Measurements from ENCODE around the gene MGAT4A.
A peak's percentile ranks its signal among the peaks of the same experiment; 100 is the strongest.

MGAT4A gene

DNA sequence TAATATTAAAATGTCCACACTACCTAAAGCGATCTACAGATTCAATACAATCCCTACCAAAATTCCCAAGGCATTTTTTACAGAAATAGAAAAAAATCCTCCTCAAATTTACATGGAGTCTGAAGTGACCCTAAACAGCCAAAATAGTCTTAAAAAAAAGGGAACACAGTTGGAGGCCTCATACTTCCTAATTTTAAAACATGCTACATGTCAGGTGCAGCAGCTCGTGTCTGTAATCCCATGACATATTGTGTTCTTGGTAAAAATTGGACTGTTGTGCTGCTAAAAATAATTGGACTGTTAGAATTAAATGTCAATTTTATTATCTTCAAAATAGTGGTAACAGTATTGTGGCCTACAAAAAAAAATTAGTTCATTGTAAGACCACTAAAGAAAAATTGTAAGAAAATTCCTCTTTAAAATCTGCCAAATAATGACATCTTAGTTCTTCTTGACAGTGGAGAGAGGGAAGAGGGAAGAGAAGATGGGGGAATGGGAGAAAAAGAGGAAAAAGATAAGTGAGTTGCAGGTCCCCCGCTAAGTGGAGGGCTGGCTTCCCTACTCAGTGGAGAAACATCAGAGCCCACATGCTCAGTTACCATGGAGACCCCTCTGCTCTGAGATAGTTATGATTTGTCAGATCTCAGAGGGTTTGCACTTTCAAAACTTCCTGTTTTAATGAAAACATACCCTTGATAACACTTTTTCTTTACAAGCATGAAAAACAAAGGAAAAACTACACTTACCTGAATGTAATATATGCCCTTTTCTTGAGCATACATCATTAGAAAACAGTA lies 76.0 kb downstream of the MGAT4A start:
- TF ChIP-seq, protein P1, sequence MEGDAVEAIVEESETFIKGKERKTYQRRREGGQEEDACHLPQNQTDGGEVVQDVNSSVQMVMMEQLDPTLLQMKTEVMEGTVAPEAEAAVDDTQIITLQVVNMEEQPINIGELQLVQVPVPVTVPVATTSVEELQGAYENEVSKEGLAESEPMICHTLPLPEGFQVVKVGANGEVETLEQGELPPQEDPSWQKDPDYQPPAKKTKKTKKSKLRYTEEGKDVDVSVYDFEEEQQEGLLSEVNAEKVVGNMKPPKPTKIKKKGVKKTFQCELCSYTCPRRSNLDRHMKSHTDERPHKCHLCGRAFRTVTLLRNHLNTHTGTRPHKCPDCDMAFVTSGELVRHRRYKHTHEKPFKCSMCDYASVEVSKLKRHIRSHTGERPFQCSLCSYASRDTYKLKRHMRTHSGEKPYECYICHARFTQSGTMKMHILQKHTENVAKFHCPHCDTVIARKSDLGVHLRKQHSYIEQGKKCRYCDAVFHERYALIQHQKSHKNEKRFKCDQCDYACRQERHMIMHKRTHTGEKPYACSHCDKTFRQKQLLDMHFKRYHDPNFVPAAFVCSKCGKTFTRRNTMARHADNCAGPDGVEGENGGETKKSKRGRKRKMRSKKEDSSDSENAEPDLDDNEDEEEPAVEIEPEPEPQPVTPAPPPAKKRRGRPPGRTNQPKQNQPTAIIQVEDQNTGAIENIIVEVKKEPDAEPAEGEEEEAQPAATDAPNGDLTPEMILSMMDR (IDR thresholded peaks at IDR 0.05): no peak
- no peak overlapping the region for H3K4me3 Mint-ChIP-seq

DNA sequence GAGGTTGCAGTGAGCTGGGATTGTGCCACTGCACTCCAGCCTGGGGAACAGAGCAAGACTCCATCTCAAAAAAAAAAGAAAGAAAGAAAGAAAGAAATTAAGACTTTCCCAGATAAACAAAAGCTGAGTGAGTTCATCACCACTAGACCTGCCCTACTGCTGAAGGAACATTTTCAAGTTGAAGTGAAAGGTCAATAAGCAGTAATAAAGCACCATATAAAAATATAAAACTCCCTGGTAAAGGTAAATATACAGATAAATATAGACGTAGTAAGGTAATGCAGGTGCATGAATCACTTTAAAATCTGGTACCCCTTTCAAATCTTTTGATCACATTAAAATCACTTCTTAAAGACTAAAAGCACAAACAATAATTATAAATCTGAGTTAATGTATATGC lies 79.9 kb downstream of the MGAT4A start:
- no peak for DNase-seq

More for the DNA sequence above, 76.0 kb downstream of the MGAT4A start:
- Mint-ChIP-seq H3K27me3 (ENCODE audit: low read depth, poor library complexity) (no peaks in the 10 kb centered on the region), H3K9me3 (peaks cover 14% of the 10 kb centered on the region), H3K27ac (no peak overlapping the region), H3K36me3 (ENCODE audit: low read depth) (peaks cover 10% of the 10 kb centered on the region), H3K4me1 (no peaks in the 10 kb centered on the region)
- DNase-seq: no peak

DNA sequence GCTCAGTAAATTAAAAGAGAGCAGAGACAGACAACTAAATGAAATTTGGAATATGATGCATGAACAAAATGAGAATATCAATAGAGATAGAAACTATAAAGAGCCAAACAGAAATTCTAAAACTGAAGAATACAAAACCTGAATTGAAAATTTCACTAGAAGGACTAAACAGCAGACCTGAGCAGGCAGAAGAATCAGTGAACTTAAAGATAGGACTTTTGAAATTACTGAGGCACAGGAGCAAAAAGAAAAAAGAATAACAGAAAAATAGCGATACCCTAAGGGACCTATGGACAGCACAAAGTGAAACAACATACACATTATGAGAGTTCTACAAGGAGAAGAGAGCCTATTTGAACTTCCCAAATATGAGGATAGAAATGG lies 80.9 kb downstream of the MGAT4A start:
- Mint-ChIP-seq H3K4me3 (no peak overlapping the region), H3K9me3 (peaks cover 10% of the 10 kb centered on the region), H3K27me3 (ENCODE audit: low read depth, poor library complexity) (no peaks in the 10 kb centered on the region), H3K27ac (no peak overlapping the region), H3K36me3 (ENCODE audit: low read depth) (peaks cover 11% of the 10 kb centered on the region), H3K4me1 (peaks cover 10% of the 10 kb centered on the region)
- TF ChIP-seq, protein P1 (IDR thresholded peaks at IDR 0.05): no peak
- no peak for DNase-seq

More for the DNA sequence above, 79.9 kb downstream of the MGAT4A start:
- H3K36me3 Mint-ChIP-seq (ENCODE audit: low read depth): peaks cover 11% of the 10 kb centered on the region
- peaks cover 10% of the 10 kb centered on the region for H3K9me3 Mint-ChIP-seq
- peaks cover 10% of the 10 kb centered on the region for H3K4me1 Mint-ChIP-seq
- no peaks in the 10 kb centered on the region for H3K27me3 Mint-ChIP-seq (ENCODE audit: low read depth, poor library complexity)
- H3K4me3 Mint-ChIP-seq: no peak overlapping the region
- H3K27ac Mint-ChIP-seq: no peak overlapping the region
- TF ChIP-seq, protein P1 (IDR thresholded peaks at IDR 0.05): no peak

DNA sequence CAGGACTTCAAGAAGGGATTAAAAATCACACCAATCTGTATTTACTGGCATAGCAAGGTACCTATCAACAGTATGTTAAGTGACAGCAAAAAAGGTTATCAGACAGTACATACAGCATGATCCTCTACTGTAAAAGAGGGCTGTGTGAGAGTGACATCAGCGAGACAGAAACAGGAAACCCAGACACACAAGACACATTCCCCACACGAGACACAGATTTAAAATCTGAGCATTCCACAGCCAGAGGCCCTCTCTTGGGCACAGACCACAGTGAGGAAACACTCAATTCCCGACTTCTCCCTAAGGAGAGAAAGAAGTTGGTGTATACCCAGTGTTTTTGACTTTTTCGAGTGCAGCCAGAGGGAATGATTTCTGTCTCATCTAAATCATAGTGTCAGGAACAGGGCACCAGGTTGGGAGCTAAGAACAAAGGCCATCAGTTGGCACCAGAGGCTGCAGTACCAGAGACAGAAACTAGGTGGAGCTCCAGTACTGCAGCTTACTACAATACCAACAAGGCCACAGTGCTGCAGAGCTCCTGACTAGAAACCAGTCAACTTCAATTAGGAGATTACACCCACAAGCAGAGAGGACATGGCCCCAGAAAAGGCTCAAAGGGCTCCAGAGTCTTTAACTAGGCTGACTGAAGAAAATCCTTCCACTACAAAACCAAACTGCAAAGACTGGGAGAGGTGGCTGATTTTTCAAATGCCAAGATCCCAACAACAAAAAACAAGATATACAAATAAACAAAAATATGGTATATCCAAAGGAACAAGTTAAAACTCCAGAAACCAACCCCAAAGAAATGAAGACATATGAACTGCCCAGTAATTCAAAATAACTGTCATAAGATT lies 81.6 kb downstream of the MGAT4A start:
- TF ChIP-seq, protein P1 (IDR thresholded peaks at IDR 0.05): peak; percentile 98
- Mint-ChIP-seq H3K27me3 (ENCODE audit: low read depth, poor library complexity) (no peaks in the 10 kb centered on the region), H3K9me3 (peaks cover 10% of the 10 kb centered on the region), H3K27ac (no peak overlapping the region), H3K4me1 (peaks cover 10% of the 10 kb centered on the region), H3K36me3 (ENCODE audit: low read depth) (peaks cover 11% of the 10 kb centered on the region), H3K4me3 (no peak overlapping the region)
- DNase-seq: peak; percentile 84

DNA sequence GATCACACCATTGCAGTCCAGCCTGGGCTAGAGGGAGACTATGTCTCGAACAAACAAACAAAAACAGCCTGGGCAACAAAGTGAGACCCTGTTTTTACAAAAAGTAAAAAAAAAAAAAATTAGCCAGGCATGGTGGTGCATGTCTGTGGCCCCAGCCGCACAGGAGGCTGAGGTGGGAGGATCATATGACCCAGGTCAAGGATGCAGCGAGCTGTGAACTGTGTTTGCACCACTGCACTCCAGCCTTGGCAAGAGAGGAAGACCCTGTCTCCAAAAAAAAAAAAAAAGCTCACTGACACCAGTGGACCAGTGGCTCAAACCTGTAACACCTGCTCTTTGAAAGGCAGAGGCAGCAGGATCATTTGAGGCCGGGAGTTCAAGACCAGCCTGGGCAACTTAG lies 82.5 kb downstream of the MGAT4A start:
- TF ChIP-seq, protein P1 (IDR thresholded peaks at IDR 0.05): no peak
- H3K27ac Mint-ChIP-seq: no peak overlapping the region

More for the DNA sequence above, 82.5 kb downstream of the MGAT4A start:
- peaks cover 10% of the 10 kb centered on the region for H3K9me3 Mint-ChIP-seq
- no peaks in the 10 kb centered on the region for H3K27me3 Mint-ChIP-seq (ENCODE audit: low read depth, poor library complexity)
- DNase-seq: no peak
- peaks cover 10% of the 10 kb centered on the region for H3K4me1 Mint-ChIP-seq
- no peak overlapping the region for H3K4me3 Mint-ChIP-seq
- peaks cover 11% of the 10 kb centered on the region for H3K36me3 Mint-ChIP-seq (ENCODE audit: low read depth)
